Neural crest cell (in vitro differentiated cells): ENCODE data around the gene SYS1. TPM values are rescaled to one million over a fixed set of nuclear protein-coding genes. Genes with fewer than 3 reads are reported as not detected.
A peak's percentile ranks its signal among the peaks of the same experiment; 100 is the strongest.

Experiments used
- DNase-seq: peaks from one replicate; pipeline ENCODE4 v3.0.0; 2021; ENCODE audit warnings: low read depth, mixed read lengths, low spot score
- H3K27ac Mint-ChIP-seq: one replicate; pipeline ENCODE4 v1.8.0; 2021; ENCODE audit warnings: mild to moderate bottlenecking, mixed read lengths; ENCODE audit not compliant: unreplicated experiment
- H3K27me3 Mint-ChIP-seq: 2 replicates; pipeline ENCODE4 v1.8.0; 2021; ENCODE audit warnings: low read depth, mild to moderate bottlenecking, mixed read lengths
- H3K36me3 Mint-ChIP-seq: 2 replicates; pipeline ENCODE4 v1.8.0; 2021; ENCODE audit warnings: low read depth, mild to moderate bottlenecking, mixed read lengths
- H3K4me1 Mint-ChIP-seq: 2 replicates; pipeline ENCODE4 v1.8.0; 2021; ENCODE audit warnings: mixed read lengths
- H3K4me3 Mint-ChIP-seq: one replicate; pipeline ENCODE4 v1.8.0; 2021; ENCODE audit warnings: mild to moderate bottlenecking, mixed read lengths
- H3K9me3 Mint-ChIP-seq: 2 replicates; pipeline ENCODE4 v1.8.0; 2021; ENCODE audit warnings: mixed read lengths
- CTCF ChIP-seq: fragments of 200-600 bp; sonication (generic); conservative IDR thresholded peaks from 2 replicates; pipeline ENCODE4 v1.5.0; 2021; ENCODE audit warnings: antibody characterized with exemption, mild to moderate bottlenecking
- total RNA-seq: library from RNA; stranded (reverse); gene quantifications from 2 replicates; pipeline ENCODE4 v1.2.1, GENCODE V29; 2021

The SYS1 gene
- total RNA-seq, 1 donor from 2014 or later: 24.6 TPM

- TF ChIP-seq CTCF: no peak
- Mint-ChIP-seq H3K4me1 (peaks cover 45% of the 10 kb centered on the region), H3K27me3 (peaks cover 9% of the 10 kb centered on the region), H3K4me3 (peak overlapping the region; percentile 41), H3K36me3 (no peaks in the 10 kb centered on the region), H3K27ac (no peak overlapping the region), H3K9me3 (no peaks in the 10 kb centered on the region)
- DNase-seq: no peak
These were observed 18.6 kb upstream of the SYS1 start for GRCh38 chr20:45344168-45344860.

- no peak for DNase-seq
- Mint-ChIP-seq H3K9me3 (no peaks in the 10 kb centered on the region), H3K4me1 (peaks cover 44% of the 10 kb centered on the region), H3K4me3 (peak overlapping the region; percentile 70), H3K27ac (no peak overlapping the region), H3K27me3 (peaks cover 9% of the 10 kb centered on the region), H3K36me3 (no peaks in the 10 kb centered on the region)
- TF ChIP-seq CTCF: no peak
These were observed 17.6 kb upstream of the SYS1 start for GRCh38 chr20:45345104-45345936.

GRCh38 chr20:45346291-45346718, 16.7 kb upstream of the SYS1 start:
- H3K4me1 Mint-ChIP-seq: peaks cover 36% of the 10 kb centered on the region

GRCh38 chr20:45346851-45347250, 16.1 kb upstream of the SYS1 start:
- no peak for DNase-seq
- peak overlapping the region; percentile 87 for H3K4me3 Mint-ChIP-seq
- peaks cover 33% of the 10 kb centered on the region for H3K4me1 Mint-ChIP-seq
- no peak for TF ChIP-seq CTCF
- peaks cover 9% of the 10 kb centered on the region for H3K27me3 Mint-ChIP-seq
- no peaks in the 10 kb centered on the region for H3K36me3 Mint-ChIP-seq
- no peaks in the 10 kb centered on the region for H3K9me3 Mint-ChIP-seq
- H3K27ac Mint-ChIP-seq: no peak overlapping the region

More at GRCh38 chr20:45346291-45346718, 16.7 kb upstream of the SYS1 start:
- H3K36me3 Mint-ChIP-seq: no peaks in the 10 kb centered on the region
- no peaks in the 10 kb centered on the region for H3K9me3 Mint-ChIP-seq
- TF ChIP-seq CTCF: no peak
- no peak for DNase-seq
- peak overlapping the region; percentile 87 for H3K4me3 Mint-ChIP-seq
- peaks cover 9% of the 10 kb centered on the region for H3K27me3 Mint-ChIP-seq
- no peak overlapping the region for H3K27ac Mint-ChIP-seq

GRCh38 chr20:45347297-45347935, 15.5 kb upstream of the SYS1 start:
- peak overlapping the region; percentile 65 for H3K27ac Mint-ChIP-seq
- peaks cover 11% of the 10 kb centered on the region for H3K27me3 Mint-ChIP-seq
- no peaks in the 10 kb centered on the region for H3K9me3 Mint-ChIP-seq
- DNase-seq: no peak
- no peaks in the 10 kb centered on the region for H3K36me3 Mint-ChIP-seq
- H3K4me1 Mint-ChIP-seq: peaks cover 27% of the 10 kb centered on the region
- no peak for TF ChIP-seq CTCF
- peak overlapping the region; percentile 87 for H3K4me3 Mint-ChIP-seq
